HepG2 (cell line): Measurements from ENCODE around the gene CXCL17. TPM values are rescaled to one million over a fixed set of nuclear protein-coding genes. Genes with fewer than 3 reads are reported as not detected.
A peak's percentile ranks its signal among the peaks of the same experiment; 100 is the strongest.

Source experiments
- ARID4A ChIP-seq: sonication (generic); formaldehyde crosslinking; IDR thresholded peaks from 2 replicates; pipeline ENCODE4 v1.5.0; 2020; ENCODE audit warnings: mild to moderate bottlenecking, missing genetic modification reagents, borderline replicate concordance
- BHLHE40 ChIP-seq: IDR thresholded peaks from 2 replicates; pipeline ENCODE4 v1.6.1; 2011; ENCODE audit warnings: low read length, improper control_type of control experiment
- CBX1 ChIP-seq: IDR thresholded peaks from one replicate; pipeline ENCODE4 v1.6.1; 2016; ENCODE audit warnings: antibody characterized with exemption, low read depth
- DNMT1 ChIP-seq: sonication (generic); formaldehyde crosslinking; IDR thresholded peaks from 2 replicates; pipeline ENCODE4 v1.5.1; 2020; ENCODE audit warnings: mild to moderate bottlenecking, missing genetic modification reagents
- HOXD1 ChIP-seq: sonication (generic); formaldehyde crosslinking; IDR thresholded peaks from 2 replicates; pipeline ENCODE4 v1.5.0; 2020; ENCODE audit warnings: missing genetic modification reagents
- IKZF1 ChIP-seq: fragments of 450-650 bp; IDR thresholded peaks from 2 replicates; pipeline ENCODE4 v1.7.1; 2016
- KDM1A ChIP-seq: IDR thresholded peaks from 2 replicates; pipeline ENCODE4 v1.6.1; 2016; ENCODE audit warnings: missing compliant biosample characterization
- KDM5B ChIP-seq: sonication (generic); formaldehyde crosslinking; IDR thresholded peaks from 2 replicates; pipeline ENCODE4 v1.4.0; 2020; ENCODE audit warnings: missing genetic modification reagents, mild to moderate bottlenecking, borderline replicate concordance
- POLR2AphosphoS2 ChIP-seq: IDR thresholded peaks from 2 replicates; pipeline ENCODE4 v1.6.1; 2011; ENCODE audit warnings: low read depth, low read length, improper control_type of control experiment
- SNRNP70 ChIP-seq: fragments of 200-400 bp; formaldehyde crosslinking; IDR thresholded peaks from 2 replicates; pipeline ENCODE4 v1.6.1; 2017; ENCODE audit warnings: mild to moderate bottlenecking, low read depth, low read length, moderate library complexity
- STAT5B ChIP-seq: sonication (generic); formaldehyde crosslinking; IDR thresholded peaks from 2 replicates; pipeline ENCODE4 v1.4.0; 2020; ENCODE audit warnings: missing genetic modification reagents
- ZFP37 ChIP-seq: sonication (generic); formaldehyde crosslinking; IDR thresholded peaks from 2 replicates; pipeline ENCODE4 v1.4.0; 2020; ENCODE audit warnings: missing genetic modification reagents, borderline replicate concordance
- ZHX2 ChIP-seq, 2 experiments: sonication (generic) in 1 of 2; formaldehyde crosslinking in 1 of 2; IDR thresholded peaks; 2 replicates each; pipeline versions ENCODE4 v1.6.1 to v1.9.0; 2014 to 2022; ENCODE audit warnings: antibody characterized with exemption in 1 of 2, borderline replicate concordance in 1 of 2, inconsistent platforms in 1 of 2, low read depth in 1 of 2, missing genetic modification reagents in 1 of 2
- ZNF460 ChIP-seq: sonication (generic); formaldehyde crosslinking; IDR thresholded peaks from 2 replicates; pipeline ENCODE4 v1.5.1; 2020; ENCODE audit warnings: missing genetic modification reagents, mild to moderate bottlenecking, borderline replicate concordance
- ZNF512 ChIP-seq: sonication (generic); formaldehyde crosslinking; IDR thresholded peaks from 2 replicates; pipeline ENCODE4 v1.4.0; 2020; ENCODE audit warnings: mild to moderate bottlenecking, missing genetic modification reagents
- ZSCAN21 ChIP-seq: sonication (generic); formaldehyde crosslinking; IDR thresholded peaks from 2 replicates; pipeline ENCODE4 v1.8.0; 2022; ENCODE audit warnings: mild to moderate bottlenecking, missing genetic modification reagents, moderate library complexity, borderline replicate concordance
- polyA plus RNA-seq, 8 experiments: library from polyadenylated mRNA; depleted of rRNA in 3 of 8; stranded (reverse) in 7 of 8; unstranded in 1 of 8; fragments of >200 nt; fragmentation: Illumina TruSeq in 4 of 8; extraction: Trizol in 4 of 8; gene quantifications; 2 replicates each; pipeline versions ENCODE4 v1.2.1 to v1.2.3, GENCODE V29; 2011 to 2016; ENCODE audit warnings: low read depth in 4 of 8, missing spikeins in 1 of 8, mixed read lengths in 1 of 8; ENCODE audit not compliant: insufficient read depth in 1 of 8
- total RNA-seq, 5 experiments: library from RNA; depleted of rRNA; stranded (reverse); fragments of >200 nt; fragmentation: Illumina TruSeq; extraction: Trizol; gene quantifications; 2 replicates each; pipeline ENCODE4 v1.2.3, GENCODE V29; 2016; ENCODE audit warnings: low read depth in 1 of 5

CXCL17 gene
- total and polyA plus RNA-seq, 2 of the 13 experiments (the other 11 are each of a cell fraction or from before 2014, with no cell fraction given): 0.12 TPM; not detected in 1

- TF ChIP-seq ZFP37 (CRISPR knock-in tag) (no peak), STAT5B (no peak), HOXD1 (CRISPR knock-in tag) (no peak), POLR2AphosphoS2 (no peak), DNMT1 (CRISPR knock-in tag) (no peak), ZHX2 (IDR thresholded peaks at IDR 0.05; ENCODE audit: low read depth) (0 out of 2 replicates have a peak, but pooled peaks have one; percentile 39), ZHX2 (CRISPR knock-in tag; IDR thresholded peaks at IDR 0.05; ENCODE audit: borderline replicate concordance) (no peak), BHLHE40 (no peak), ZNF512 (CRISPR knock-in tag) (no peak; the same call in 1 of the 2 replicates), ZNF460 (CRISPR knock-in tag) (no peak), ZSCAN21 (CRISPR knock-in tag) (0 out of 2 replicates have a peak, but pooled peaks have one; percentile 61), IKZF1 (no peak), KDM5B (no peak), SNRNP70 (no peak), ARID4A (CRISPR knock-in tag) (peak; percentile 67; the same call in 1 of the 2 replicates), KDM1A (CRISPR knock-in tag) (0 out of 2 replicates have a peak, but pooled peaks have one; percentile 19), CBX1 (no peak)
These were observed 7.7 kb upstream of the CXCL17 start (continued) for GRCh38 chr19:42450314-42450934.
